Epidermal melanocyte (primary cell): ENCODE results near the gene LAMA2.

Experiments
- DNase-seq: peaks from one replicate; pipeline ENCODE4 v3.0.0; 2011; ENCODE audit warnings: low spot score; ENCODE audit not compliant: insufficient read length

The LAMA2 gene

GRCh38 chr6:129263176-129263575, 380.2 kb downstream of the LAMA2 start:
- no peak for DNase-seq

- no peak for DNase-seq
Measured at GRCh38 chr6:129264480-129265045, 381.6 kb downstream of the LAMA2 start.

- DNase-seq, result no peak
Measured at GRCh38 chr6:129267028-129267427, 384.1 kb downstream of the LAMA2 start.

- no peak for DNase-seq
Measured at GRCh38 chr6:129269076-129269475, 386.1 kb downstream of the LAMA2 start.

GRCh38 chr6:129269891-129270290, 387.0 kb downstream of the LAMA2 start:
- DNase-seq, result peak; percentile 20

GRCh38 chr6:129270450-129270849, 387.5 kb downstream of the LAMA2 start:
- DNase-seq, result no peak

GRCh38 chr6:129273161-129273560, 390.2 kb downstream of the LAMA2 start:
- no peak for DNase-seq

GRCh38 chr6:129276461-129276860, 393.5 kb downstream of the LAMA2 start:
- DNase-seq, result no peak

GRCh38 chr6:129276986-129277385, 394.0 kb downstream of the LAMA2 start:
- no peak for DNase-seq

GRCh38 chr6:129279343-129280292, 396.7 kb downstream of the LAMA2 start:
- no peak for DNase-seq

GRCh38 chr6:129280293-129280644, 397.3 kb downstream of the LAMA2 start:
- no peak for DNase-seq

GRCh38 chr6:129280749-129281148, 397.8 kb downstream of the LAMA2 start:
- no peak for DNase-seq

- no peak for DNase-seq
Measured at GRCh38 chr6:129281168-129281796, 398.3 kb downstream of the LAMA2 start.

- DNase-seq, result no peak
Measured at GRCh38 chr6:129282019-129282418, 399.1 kb downstream of the LAMA2 start.

- DNase-seq, result no peak
Measured at GRCh38 chr6:129284225-129284624, 401.3 kb downstream of the LAMA2 start.

- no peak for DNase-seq
Measured at GRCh38 chr6:129287231-129288177, 404.6 kb downstream of the LAMA2 start.

GRCh38 chr6:129289442-129289841, 406.5 kb downstream of the LAMA2 start:
- DNase-seq, result no peak

- DNase-seq, result no peak
Measured at GRCh38 chr6:129292836-129293235, 409.9 kb downstream of the LAMA2 start.

- no peak for DNase-seq
Measured at GRCh38 chr6:129297592-129297991, 414.7 kb downstream of the LAMA2 start.

GRCh38 chr6:129302671-129303070, 419.7 kb downstream of the LAMA2 start:
- DNase-seq, result no peak

GRCh38 chr6:129306826-129307225, 423.9 kb downstream of the LAMA2 start:
- DNase-seq, result no peak
